Vagina (tissue), 2 donors: Measurements from ENCODE around the gene MS4A12. TPM values are rescaled to one million over a fixed set of nuclear protein-coding genes. Genes with fewer than 3 reads are reported as not detected.

Experiments used
- DNase-seq, 2 donors: peaks; one replicate each; pipeline ENCODE4 v3.0.0-alpha.2; 2017; ENCODE audit errors: extremely low spot score in 2 of 2
- H3K27ac ChIP-seq: fragments of 200-600 bp; sonication (generic); one replicate; pipeline ENCODE4 v1.5.1; 2019
- H3K27me3 ChIP-seq: fragments of 200-600 bp; sonication (generic); one replicate; pipeline ENCODE4 v1.5.1; 2019
- H3K36me3 ChIP-seq, 2 donors: fragments of 200-600 bp; sonication (generic); one replicate each; pipeline ENCODE4 v1.5.1; 2017 to 2019
- H3K4me1 ChIP-seq: fragments of 200-600 bp; sonication (generic); one replicate; pipeline ENCODE4 v1.5.1; 2019
- H3K4me3 ChIP-seq, 2 donors: fragments of 200-600 bp; sonication (generic); 1 replicate in 1 of 2; 2 replicates in 1 of 2; pipeline ENCODE4 v1.5.1; 2016 to 2019
- H3K9me3 ChIP-seq: fragments of 200-600 bp; sonication (generic); one replicate; pipeline ENCODE4 v1.5.1; 2019
- CTCF ChIP-seq, 3 experiments: fragments of 450-650 bp in 2 of 3; fragments of 200-600 bp in 1 of 3; sonication (generic) in 1 of 3; IDR thresholded peaks; one replicate each; pipeline ENCODE4 v1.5.1; 2017 to 2019; ENCODE audit warnings: antibody characterized with exemption in 3 of 3, mild to moderate bottlenecking in 2 of 3, moderate library complexity in 2 of 3
- POLR2A ChIP-seq, 2 donors: fragments of 450-650 bp; IDR thresholded peaks; one replicate each; pipeline ENCODE4 v1.6.1; 2017; ENCODE audit warnings: antibody characterized with exemption in 2 of 2, mild to moderate bottlenecking in 2 of 2, moderate library complexity in 2 of 2
- POLR2AphosphoS5 ChIP-seq, 2 donors: sonication (generic); formaldehyde crosslinking; IDR thresholded peaks; one replicate each; pipeline ENCODE4 v1.9.0; 2017; ENCODE audit warnings: antibody characterized with exemption in 2 of 2, mild to moderate bottlenecking in 2 of 2, low read depth in 1 of 2; ENCODE audit not compliant: insufficient read depth in 1 of 2
- intact Hi-C: fragments of 100-400 bp; cut with DNase I; formaldehyde crosslinking; loops from one replicate; pipeline ENCODE4 v1.15.1; 2023
- total RNA-seq: library from RNA; depleted of rRNA; stranded (reverse); fragments of >200 nt; gene quantifications from one replicate; pipeline ENCODE4 v1.2.3, GENCODE V29; 2016

Gene MS4A12
- total RNA-seq, 1 donor from 2014 or later = not detected

- no peaks in the 10 kb centered on the region for H3K9me3 ChIP-seq
- no peaks in the 10 kb centered on the region for H3K4me1 ChIP-seq
- intact Hi-C loops = no loop called here
- H3K4me3 ChIP-seq = no peak overlapping the region
- no peak for TF ChIP-seq CTCF (IDR thresholded peaks at IDR 0.05)
- TF ChIP-seq POLR2A (IDR thresholded peaks at IDR 0.05) = no peak
- no peak for TF ChIP-seq POLR2AphosphoS5 (IDR thresholded peaks at IDR 0.05; ENCODE audit: insufficient read depth in 1 of 2, low read depth in 1 of 2)
- H3K27ac ChIP-seq = no peak overlapping the region
- no peak for DNase-seq
- no peaks in the 10 kb centered on the region for H3K27me3 ChIP-seq
- H3K36me3 ChIP-seq = no peaks in the 10 kb centered on the region
Observed at GRCh38 chr11:60477035-60477445, 15.5 kb upstream of the MS4A12 start.

DNA sequence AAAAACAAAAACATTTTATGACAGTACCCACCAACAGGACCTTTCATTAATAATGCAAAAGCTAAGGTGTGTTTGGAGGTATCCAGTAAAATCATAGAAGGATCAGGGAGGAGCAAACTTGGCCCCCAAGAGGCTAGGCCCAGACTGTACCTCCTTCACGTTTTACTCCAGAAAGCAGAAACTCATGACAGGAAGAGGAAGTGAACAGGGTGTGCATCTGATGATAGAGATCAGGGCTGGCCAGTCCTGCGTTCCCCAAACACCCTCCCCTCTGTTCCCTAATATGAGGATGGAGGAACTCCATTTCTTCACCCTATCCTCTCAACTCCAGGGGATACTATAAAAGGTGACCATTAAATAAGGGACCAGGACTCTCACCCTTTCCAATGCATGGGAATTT lies 10.2 kb upstream of the MS4A12 start:
- TF ChIP-seq CTCF (IDR thresholded peaks at IDR 0.05) (no peak), POLR2A (IDR thresholded peaks at IDR 0.05) (no peak), POLR2AphosphoS5 (IDR thresholded peaks at IDR 0.05; ENCODE audit: insufficient read depth in 1 of 2, low read depth in 1 of 2) (no peak)
- Histone ChIP-seq H3K4me1 (no peaks in the 10 kb centered on the region), H3K9me3 (no peaks in the 10 kb centered on the region)

DNA sequence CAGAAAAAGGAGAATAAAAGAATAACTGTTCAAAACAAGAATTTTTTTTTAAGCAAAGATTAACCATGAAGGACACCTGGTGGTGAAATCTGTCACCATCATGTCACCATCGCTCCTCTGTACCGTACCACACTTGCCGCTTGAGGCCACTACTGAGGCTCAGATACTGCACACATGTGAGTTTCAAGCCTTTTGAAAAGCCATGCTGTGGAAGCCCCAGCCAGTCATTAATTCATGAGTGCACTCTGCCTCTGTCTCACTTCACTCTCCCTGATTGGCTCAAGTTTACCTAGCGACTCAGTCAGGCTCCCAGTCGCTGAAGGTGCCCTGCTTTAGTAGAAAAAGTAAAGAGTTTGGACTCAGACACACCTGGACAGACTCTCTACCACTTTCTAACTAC lies 6.6 kb upstream of the MS4A12 start:
- H3K27ac ChIP-seq = no peak overlapping the region
- H3K27me3 ChIP-seq = no peaks in the 10 kb centered on the region
- intact Hi-C loops = no loop called here
- no peak for DNase-seq
- no peak overlapping the region for H3K4me3 ChIP-seq
- TF ChIP-seq POLR2AphosphoS5 (IDR thresholded peaks at IDR 0.05; ENCODE audit: insufficient read depth in 1 of 2, low read depth in 1 of 2) (no peak), POLR2A (IDR thresholded peaks at IDR 0.05) (no peak), CTCF (IDR thresholded peaks at IDR 0.05) (no peak)
- H3K36me3 ChIP-seq = no peaks in the 10 kb centered on the region
- no peaks in the 10 kb centered on the region for H3K4me1 ChIP-seq
- no peaks in the 10 kb centered on the region for H3K9me3 ChIP-seq

More for the DNA sequence above, 10.2 kb upstream of the MS4A12 start:
- intact Hi-C loops = no loop called here
- H3K36me3 ChIP-seq = no peaks in the 10 kb centered on the region
- H3K4me3 ChIP-seq = no peak overlapping the region
- no peak overlapping the region for H3K27ac ChIP-seq
- H3K27me3 ChIP-seq = no peaks in the 10 kb centered on the region
- DNase-seq = no peak

DNA sequence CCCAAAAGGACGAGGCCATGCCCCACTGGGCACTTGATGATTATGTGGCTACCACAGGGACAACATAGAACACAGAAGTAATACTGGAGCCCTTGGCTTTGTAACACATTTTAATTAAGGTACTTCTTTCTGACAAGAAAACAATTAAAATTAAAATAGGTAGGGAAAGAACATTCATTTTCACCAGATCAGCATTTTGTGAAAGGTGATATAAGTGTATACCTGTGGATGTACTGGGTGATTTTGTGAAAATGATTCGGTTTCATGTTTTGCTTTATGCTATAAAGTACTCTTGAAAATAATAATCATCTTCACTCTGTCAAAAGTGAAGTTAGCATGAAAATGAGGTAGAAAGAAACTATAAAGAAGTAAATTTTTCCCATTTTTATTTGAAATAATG lies 876 bp downstream of the MS4A12 start:
- H3K4me1 ChIP-seq = no peaks in the 10 kb centered on the region
- no peaks in the 10 kb centered on the region for H3K36me3 ChIP-seq
- TF ChIP-seq POLR2AphosphoS5 (IDR thresholded peaks at IDR 0.05; ENCODE audit: insufficient read depth in 1 of 2, low read depth in 1 of 2) (no peak), POLR2A (IDR thresholded peaks at IDR 0.05) (no peak), CTCF (IDR thresholded peaks at IDR 0.05) (no peak)
- no peak for DNase-seq
- no peak overlapping the region for H3K4me3 ChIP-seq
- H3K27ac ChIP-seq = no peak overlapping the region
- H3K9me3 ChIP-seq = no peaks in the 10 kb centered on the region
- no peaks in the 10 kb centered on the region for H3K27me3 ChIP-seq
- intact Hi-C loops = no loop called here

DNA sequence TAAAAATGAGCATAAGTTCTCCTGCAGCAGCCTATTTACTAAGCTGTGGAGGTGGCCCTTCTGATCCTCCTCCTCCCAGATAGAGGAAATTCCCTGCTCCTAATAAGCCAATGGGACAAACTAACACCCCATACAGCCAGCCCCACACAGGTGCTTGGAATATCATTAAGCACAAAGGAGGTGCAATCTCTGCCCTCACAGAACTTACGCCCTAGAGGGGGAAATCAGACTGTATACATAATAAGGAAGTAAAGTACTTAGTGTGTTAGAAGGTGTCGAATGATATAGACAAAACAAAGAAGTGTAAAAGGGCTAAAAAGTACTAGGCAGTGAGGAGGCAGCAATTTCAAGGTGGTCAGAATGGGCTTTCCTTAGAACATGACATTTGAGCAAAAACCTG lies 5.8 kb downstream of the MS4A12 start:
- Histone ChIP-seq H3K9me3 (no peaks in the 10 kb centered on the region), H3K27me3 (no peaks in the 10 kb centered on the region), H3K27ac (no peak overlapping the region), H3K4me1 (no peaks in the 10 kb centered on the region), H3K4me3 (no peak overlapping the region), H3K36me3 (no peaks in the 10 kb centered on the region)
- intact Hi-C loops = no loop called here
- no peak for TF ChIP-seq POLR2A (IDR thresholded peaks at IDR 0.05)
- TF ChIP-seq CTCF (IDR thresholded peaks at IDR 0.05) = no peak
- no peak for TF ChIP-seq POLR2AphosphoS5 (IDR thresholded peaks at IDR 0.05; ENCODE audit: insufficient read depth in 1 of 2, low read depth in 1 of 2)
- no peak for DNase-seq
